ENCODE measurements around the gene KCTD15. TPM values are rescaled to one million over a fixed set of nuclear protein-coding genes. Genes with fewer than 3 reads are reported as not detected.

Gene KCTD15
- total RNA-seq, result 10 to 100 TPM in 1 of 2 donors, 1 to 10 TPM in 1; 9.0 to 13.1 TPM
- long read RNA-seq, partial matches to known transcripts, result 9 of 13 reads
- long read RNA-seq, other reads (novel, unspliced or antisense), result 3 of 13 reads

GRCh38 chr19:33796164-33796875, at the start of gene KCTD15:
TSS of gene KCTD15 (plus strand) at chr19:33796870. CDS start at chr19:33800455, 3,585 bp downstream.
- intact Hi-C loops (cut with DNase I, micrococcal nuclease), result no loop called here
- ATAC-seq, result peak; percentile 26
- peak in 1 of 2 donors; percentile 59 for DNase-seq

DNA sequence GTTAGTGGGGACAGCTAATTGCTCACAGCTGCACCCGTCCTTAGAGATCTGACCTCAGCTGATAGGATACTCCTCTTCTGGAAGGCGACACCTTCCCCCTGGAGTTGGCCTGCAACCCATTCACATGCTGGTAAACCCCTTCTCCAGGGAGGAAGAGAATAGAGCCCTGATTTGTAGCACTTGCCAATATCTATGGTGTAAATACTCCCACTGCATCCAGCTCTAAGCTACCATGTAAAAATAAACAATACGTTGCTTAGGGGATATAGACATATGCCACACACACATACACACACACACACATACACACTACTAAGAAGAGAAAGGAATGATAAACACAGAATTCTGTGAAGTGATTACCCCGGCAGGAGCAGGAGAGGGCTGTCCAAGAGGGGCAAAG, 49.4 kb upstream of the KCTD15 start:
- ATAC-seq, result no peak
- DNase-seq, result no peak
- intact Hi-C loops (cut with DNase I, micrococcal nuclease), result no loop called here

- no peak for DNase-seq
- ATAC-seq, result no peak
- intact Hi-C loops (cut with DNase I, micrococcal nuclease), result no loop called here
Measured at GRCh38 chr19:33748231-33748630, 48.4 kb upstream of the KCTD15 start.

GRCh38 chr19:33749016-33749415, 47.7 kb upstream of the KCTD15 start:
- intact Hi-C loops (cut with DNase I, micrococcal nuclease), result no loop called here
- no peak for ATAC-seq
- no peak for DNase-seq

DNA sequence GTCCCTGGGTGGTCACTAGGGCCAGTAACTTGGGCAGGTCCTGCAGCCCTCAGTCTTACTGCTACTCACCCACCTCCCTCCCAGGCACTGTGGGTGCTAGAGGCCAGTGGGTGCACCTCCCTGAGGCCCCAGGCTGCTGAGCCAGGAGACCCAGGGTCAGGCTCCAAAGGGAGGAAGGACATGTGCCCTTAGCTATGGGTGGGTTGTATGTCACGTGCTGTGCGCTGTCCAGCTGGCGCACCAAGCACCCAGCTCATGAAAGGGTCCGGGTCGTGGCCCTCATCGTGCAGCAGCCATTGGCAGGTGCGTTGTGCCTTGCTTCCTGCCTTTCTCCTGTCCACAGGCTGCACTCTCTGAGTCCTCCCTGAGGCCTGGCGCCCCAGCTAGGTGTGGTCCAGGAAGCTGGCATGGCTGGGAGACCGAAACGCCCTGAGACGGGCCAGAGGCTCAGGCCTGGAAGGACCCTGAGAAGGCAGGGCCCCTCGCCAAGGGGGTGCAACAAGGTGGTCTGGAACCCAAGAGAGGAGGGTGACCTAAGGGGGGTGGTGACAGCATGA, 47.0 kb upstream of the KCTD15 start:
- ATAC-seq (no peak), DNase-seq (no peak)
- intact Hi-C loops (cut with DNase I, micrococcal nuclease), result no loop called here

DNA sequence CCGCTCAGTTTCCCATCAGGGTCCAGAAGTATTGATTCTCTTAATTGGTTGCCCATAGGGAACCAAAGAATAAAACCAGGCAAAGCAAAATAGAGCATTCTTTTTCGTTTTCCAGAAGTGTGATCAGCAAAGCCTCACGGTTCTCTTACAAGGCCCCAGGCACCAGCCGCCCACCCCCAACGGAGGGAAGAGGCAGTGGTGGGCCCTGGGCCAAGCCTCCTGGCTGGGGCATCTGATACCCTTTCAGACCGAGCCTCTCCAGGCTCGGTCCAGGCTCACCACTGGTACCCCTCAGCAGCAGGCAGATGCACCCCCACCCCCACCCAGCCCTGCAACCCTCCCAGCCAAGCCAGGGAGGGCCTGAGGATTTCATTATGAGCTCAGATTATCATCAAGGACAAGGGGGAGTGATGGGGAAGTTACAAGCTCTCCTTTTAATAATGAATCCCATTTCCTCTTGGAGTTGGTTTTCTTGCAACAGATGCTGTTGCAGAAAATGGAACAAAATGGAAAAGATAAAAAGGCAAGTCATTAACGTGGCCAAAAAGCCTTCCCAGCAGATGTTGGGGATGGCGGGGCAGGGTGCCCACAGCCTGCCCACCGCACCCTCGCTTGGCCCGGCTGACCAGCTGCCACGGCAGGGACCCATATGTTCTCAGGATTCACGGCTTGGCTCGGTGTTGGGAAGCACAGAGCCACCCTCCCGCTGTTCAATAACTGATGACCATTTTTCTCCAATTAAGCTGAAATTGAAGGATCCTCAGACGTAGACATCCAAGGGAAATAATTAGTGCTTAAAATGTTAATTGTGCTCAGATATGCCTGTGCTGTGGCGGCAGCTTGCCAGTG, 45.9 kb upstream of the KCTD15 start:
- ATAC-seq (no peak), DNase-seq (no peak)
- intact Hi-C loops (cut with DNase I, micrococcal nuclease), result no loop called here

DNA sequence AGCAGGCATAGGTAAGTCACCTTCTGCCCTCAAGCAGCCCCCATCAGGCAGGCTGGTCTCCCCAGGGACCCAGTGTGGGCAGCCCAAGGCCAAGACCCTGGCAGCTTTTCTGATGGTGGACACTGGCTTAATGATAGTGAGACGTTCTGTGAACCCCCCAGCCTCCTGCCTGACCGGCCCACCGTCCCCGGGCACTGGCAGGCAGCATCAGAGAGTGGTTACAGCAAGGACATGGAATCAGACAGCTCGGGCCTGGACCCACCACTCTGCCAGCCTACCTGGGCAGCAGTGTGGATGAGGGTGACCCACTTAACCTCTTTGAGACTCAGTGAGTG, 45.3 kb upstream of the KCTD15 start:
- ATAC-seq (no peak), DNase-seq (no peak)
- intact Hi-C loops (cut with DNase I, micrococcal nuclease), result no loop called here

DNA sequence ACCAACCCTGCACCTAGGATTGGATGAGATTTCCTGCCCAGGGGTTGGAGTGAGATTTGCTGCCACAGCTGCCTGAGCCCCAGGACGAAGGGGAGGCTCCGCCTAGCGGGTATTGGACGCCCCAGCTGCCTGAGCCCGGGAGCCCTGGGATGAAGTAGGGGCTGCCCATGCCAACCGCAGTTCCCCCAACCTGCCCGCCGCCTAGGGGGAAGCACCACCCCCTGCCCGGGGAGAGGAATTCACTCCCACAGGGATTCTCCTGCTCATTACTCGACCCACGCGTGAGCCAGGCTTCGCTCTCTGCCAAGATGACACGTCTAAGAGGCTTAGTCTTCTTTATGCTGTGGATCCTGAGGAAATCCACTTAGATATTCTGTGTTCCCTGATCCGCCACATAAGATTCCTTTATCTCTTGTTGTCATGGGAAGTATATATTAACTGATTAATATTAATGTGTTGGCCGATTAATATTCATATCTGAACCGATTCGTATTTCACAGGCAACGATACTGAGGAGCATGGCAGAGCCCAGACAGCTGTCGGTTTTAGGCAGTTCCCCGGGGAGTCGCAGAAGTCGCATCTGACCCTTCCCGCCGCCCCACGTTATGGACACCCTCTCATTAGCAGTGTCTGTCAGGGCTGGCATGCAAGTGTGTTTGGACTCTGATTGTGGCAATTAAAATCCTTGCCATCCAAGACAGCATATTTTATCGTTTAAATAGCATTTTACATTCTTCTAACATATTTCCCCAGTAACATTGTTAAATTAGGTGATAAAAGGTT, 44.5 kb upstream of the KCTD15 start:
- DNase-seq, result no peak
- ATAC-seq, result no peak
- intact Hi-C loops (cut with DNase I, micrococcal nuclease), result no loop called here

DNA sequence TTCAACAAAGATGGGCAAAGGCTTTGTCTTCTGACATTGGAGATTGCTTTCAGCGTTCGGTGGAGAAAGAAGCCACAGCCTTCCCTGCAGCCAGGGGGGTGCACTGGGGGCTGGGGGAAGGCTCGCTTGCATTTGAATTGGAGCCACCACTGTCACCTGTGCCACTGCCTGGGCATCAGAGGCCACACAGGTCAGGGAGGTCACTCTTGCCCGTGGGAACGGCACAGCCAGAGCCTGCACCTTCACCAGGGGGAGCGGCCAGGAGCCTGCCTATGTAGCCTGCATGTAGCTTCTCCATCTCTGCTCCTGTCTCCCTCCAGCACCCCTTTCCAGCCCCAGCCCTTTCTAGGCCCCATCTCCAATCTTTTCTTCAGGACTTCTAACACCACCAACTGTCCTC, 43.7 kb upstream of the KCTD15 start:
- intact Hi-C loops (cut with DNase I, micrococcal nuclease), result no loop called here
- DNase-seq (no peak), ATAC-seq (no peak)

DNA sequence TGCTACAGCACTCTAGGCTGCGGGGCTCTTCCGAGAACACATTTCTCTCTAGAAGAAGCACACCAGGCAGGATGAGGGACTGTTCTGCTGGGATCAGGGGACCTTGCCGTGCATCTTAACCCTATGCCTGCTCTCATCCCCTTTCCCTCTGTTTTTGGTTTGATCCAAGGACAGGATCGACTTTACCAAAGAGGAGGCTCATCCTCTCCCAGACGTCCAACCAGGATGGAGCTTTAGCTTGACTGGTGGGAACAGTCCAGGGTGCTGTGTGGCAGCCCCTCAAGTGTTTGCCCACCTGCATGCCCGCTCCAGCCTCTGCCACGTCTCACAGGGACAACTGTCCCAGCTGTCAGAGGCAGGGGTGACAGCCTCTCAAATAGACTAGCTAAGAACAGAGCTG, 42.3 kb upstream of the KCTD15 start:
- DNase-seq, result no peak
- intact Hi-C loops (cut with DNase I, micrococcal nuclease), result no loop called here
- no peak for ATAC-seq

DNA sequence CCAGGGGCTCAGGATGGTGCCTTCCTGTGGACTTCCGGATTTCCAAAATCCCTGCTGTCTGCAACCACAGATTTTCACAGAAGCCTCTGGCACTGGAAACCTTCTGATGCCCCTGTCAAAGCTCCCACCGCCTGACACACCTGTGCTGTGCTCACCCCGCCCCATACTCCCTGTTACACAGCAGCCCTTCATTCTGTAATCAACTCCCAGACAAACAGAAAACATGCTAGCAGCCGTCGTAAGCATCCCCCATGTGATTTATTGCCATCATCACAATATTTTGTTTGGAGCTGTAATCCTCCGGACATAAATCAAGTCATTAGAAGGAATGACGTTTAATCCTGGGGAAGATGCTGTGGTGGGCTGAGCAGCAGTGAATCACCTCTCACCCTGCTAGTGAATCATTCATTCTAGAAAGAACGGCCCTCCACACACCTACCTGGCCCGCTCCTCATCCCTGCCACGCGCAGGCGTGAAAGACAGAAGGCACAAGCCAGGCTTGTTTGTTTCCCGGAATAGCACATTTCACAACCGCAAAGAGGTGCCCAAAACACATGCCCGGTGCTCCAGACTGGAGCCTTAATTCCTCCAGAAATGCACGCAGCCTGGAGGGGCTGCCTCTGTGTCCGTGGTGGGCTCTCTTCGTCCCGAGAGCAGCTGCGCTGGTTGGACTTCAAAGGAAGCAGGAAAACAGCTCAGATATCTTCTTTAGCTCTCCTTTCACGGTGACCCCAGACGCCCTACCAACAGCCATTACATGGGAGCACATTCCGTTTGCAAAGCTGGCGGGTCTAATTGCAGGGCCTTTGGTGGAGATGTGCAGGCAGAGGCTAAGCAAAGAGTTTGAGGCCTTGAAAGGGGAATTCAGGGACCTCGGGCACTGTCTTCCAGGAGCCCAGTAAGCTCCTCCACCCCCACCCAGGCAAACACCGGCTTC, 41.3 kb upstream of the KCTD15 start:
- ATAC-seq (no peak), DNase-seq (no peak)
- intact Hi-C loops (cut with DNase I, micrococcal nuclease), result no loop called here

DNA sequence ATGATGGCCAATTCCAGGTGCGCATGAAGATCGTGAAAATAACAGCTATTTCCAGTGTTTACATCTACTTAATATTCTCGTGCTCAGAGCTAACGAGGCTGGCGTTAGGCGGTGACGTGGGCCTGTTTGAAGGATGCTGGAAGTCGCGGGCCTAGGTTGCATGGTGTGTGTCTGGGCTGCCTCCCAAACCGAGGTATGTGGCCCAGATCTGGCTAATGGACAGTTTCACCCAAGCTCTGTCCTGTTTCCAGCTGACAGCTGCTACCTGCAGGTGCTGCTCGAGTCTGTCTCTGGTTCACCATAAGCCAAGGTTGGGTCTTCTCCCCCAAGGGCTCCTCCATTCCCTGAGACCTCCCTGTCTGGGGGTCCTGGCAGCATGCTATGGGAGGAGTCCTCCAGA, 40.5 kb upstream of the KCTD15 start:
- ATAC-seq, result no peak
- intact Hi-C loops (cut with DNase I, micrococcal nuclease), result no loop called here
- DNase-seq, result no peak

- intact Hi-C loops (cut with DNase I, micrococcal nuclease), result no loop called here
- ATAC-seq, result no peak
- no peak for DNase-seq
Measured at GRCh38 chr19:33758541-33759013, 38.1 kb upstream of the KCTD15 start.

GRCh38 chr19:33759356-33759755, 37.3 kb upstream of the KCTD15 start:
- DNase-seq (no peak), ATAC-seq (no peak)
- intact Hi-C loops (cut with DNase I, micrococcal nuclease), result no loop called here

DNA sequence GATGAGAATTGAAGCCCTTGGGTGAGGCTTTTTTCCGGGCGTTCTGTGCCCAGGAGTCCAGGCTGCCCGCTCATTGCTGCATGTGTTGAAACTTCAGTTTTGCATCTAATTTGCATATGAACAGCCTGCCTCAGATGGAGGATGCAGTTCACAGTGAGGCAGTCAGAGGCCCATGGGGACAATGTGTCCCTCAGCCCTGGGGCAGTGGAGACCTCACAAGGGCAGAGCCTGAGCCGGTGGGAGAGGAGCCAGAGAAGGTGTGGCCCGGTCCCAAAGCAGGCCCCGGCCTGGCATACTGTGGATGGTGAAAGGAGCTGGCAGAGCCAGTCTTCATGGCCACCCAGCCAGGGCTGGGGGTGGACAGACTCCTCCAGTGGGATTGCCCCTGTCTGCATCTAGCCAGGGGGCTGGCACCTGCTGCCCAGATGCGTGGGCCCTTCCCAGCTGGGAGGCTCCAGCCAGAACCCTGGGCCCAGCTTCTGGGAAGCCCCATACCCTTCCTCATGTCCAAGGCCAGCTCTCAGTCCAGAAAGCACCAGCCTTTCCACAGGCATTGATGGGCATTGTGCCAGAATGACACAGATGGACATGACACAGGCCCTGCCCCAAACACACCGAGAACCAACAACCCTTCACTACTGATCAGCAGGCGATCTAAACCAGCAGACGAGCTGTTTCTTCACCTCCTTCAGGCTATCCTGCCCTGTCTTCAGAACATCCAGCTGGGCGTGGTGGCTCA, 32.9 kb upstream of the KCTD15 start:
- intact Hi-C loops (cut with DNase I, micrococcal nuclease), result no loop called here
- ATAC-seq (no peak), DNase-seq (no peak)

- ATAC-seq, result no peak
- intact Hi-C loops (cut with DNase I, micrococcal nuclease), result loop anchor here in 1 of 2 donors (5.0 kb wide), 1 partner anchor 334 kb away; no protein-coding TSS in a partner anchor
- DNase-seq, result no peak
Measured at GRCh38 chr19:33766623-33767022, 30.0 kb upstream of the KCTD15 start.

DNA sequence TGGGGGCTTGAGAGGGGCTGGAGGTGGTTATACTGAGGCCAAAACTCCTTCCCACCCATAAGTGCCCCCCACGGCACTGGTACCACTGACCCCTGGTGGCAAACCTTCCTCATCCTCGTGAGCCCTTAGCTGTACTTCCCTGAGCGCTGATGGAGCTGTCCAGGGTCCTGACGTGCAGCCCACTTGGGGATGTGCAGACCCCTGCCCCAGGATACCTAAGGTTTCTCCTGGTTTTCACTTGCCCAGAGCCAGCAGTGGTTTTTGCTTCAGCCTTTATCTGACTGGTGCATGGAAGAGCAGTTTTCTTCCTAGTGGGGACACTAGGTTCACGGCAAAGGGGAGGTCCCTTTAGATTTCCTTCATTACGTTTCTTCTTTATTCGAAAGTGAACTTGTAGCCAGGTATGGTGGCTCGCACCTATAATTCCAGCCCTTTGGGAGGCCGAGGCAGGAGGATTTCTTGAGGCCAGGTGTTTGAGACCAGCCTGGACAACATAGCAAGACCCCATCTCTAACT, 28.7 kb upstream of the KCTD15 start:
- intact Hi-C loops (cut with DNase I, micrococcal nuclease), result loop anchor here in 1 of 2 donors (5.0 kb wide), 1 partner anchor 336 kb away; no protein-coding TSS in a partner anchor
- ATAC-seq (no peak), DNase-seq (peak in 1 of 2 donors; percentile 16)
